Calu3 (cell line): ENCODE measurements around the gene URM1. TPM values are rescaled to one million over a fixed set of nuclear protein-coding genes. Genes with fewer than 3 reads are reported as not detected.

Experiments used
- BruUV-seq: library from RNA; stranded (reverse); fragments of 400-500 nt; replicated peaks from 2 replicates; lab custom pipeline; 2021; lab: Mats Ljungman, UMichigan
- CTCF ChIA-PET: fragments of 300-600 bp; sonication (Branson Sonifier 250); formaldehyde crosslinking; loops from one replicate; lab custom pipeline; 2022; ENCODE audit warnings: antibody characterized with exemption; lab: Charles Lee
- DNase-seq: peaks from one replicate; pipeline ENCODE4 v3.0.0; 2022
- H3K27ac Mint-ChIP-seq: one replicate; pipeline ENCODE4 v1.8.0; 2022; ENCODE audit warnings: mixed read lengths; ENCODE audit not compliant: unreplicated experiment
- H3K27me3 Mint-ChIP-seq: one replicate; pipeline ENCODE4 v1.8.0; 2022; ENCODE audit warnings: mixed read lengths; ENCODE audit not compliant: unreplicated experiment
- H3K36me3 Mint-ChIP-seq: one replicate; pipeline ENCODE4 v1.8.0; 2022; ENCODE audit warnings: mild to moderate bottlenecking, moderate library complexity, mixed read lengths; ENCODE audit not compliant: insufficient read depth, unreplicated experiment
- H3K4me1 Mint-ChIP-seq: one replicate; pipeline ENCODE4 v1.8.0; 2022; ENCODE audit warnings: mild to moderate bottlenecking, low read depth, mixed read lengths; ENCODE audit not compliant: unreplicated experiment
- H3K4me3 Mint-ChIP-seq: one replicate; pipeline ENCODE4 v1.8.0; 2022; ENCODE audit warnings: mild to moderate bottlenecking, low read depth, moderate library complexity, mixed read lengths; ENCODE audit not compliant: unreplicated experiment
- H3K9me3 Mint-ChIP-seq: one replicate; pipeline ENCODE4 v1.8.0; 2022; ENCODE audit warnings: low read depth, mixed read lengths; ENCODE audit not compliant: unreplicated experiment
- intact Hi-C: fragments of 100-400 bp; cut with micrococcal nuclease; formaldehyde crosslinking; loops from one replicate; pipeline ENCODE4 v1.10.0; 2022; ENCODE audit not compliant: unreplicated experiment
- total RNA-seq: library from RNA; stranded (reverse); gene quantifications from 2 replicates; pipeline ENCODE4 v1.2.3, GENCODE V29; 2022
- TF ChIP-seq, protein P1 (sequence below): fragments of 200-600 bp; IDR thresholded peaks from one replicate; pipeline ENCODE4 v1.8.0; 2022; ENCODE audit warnings: antibody characterized with exemption; ENCODE audit not compliant: unreplicated experiment

The URM1 gene
- total RNA-seq, 1 experiment from 2014 or later, result 38.6 TPM

GRCh38 chr9:128372188-128372641 lies 1.0 kb downstream of the URM1 start:
- Mint-ChIP-seq H3K27ac (peak overlapping the region; percentile 95), H3K4me3 (peak overlapping the region; percentile 79), H3K27me3 (no peaks in the 10 kb centered on the region), H3K4me1 (peaks cover 32% of the 10 kb centered on the region), H3K9me3 (no peaks in the 10 kb centered on the region), H3K36me3 (peaks cover 22% of the 10 kb centered on the region)
- CTCF ChIA-PET, result interaction anchor here (2.7 kb wide), 1 partner anchor 10 kb away, joined by 8 read pairs; no protein-coding TSS in a partner anchor
- BruUV-seq, result no TSS peak
- TF ChIP-seq, protein P1, sequence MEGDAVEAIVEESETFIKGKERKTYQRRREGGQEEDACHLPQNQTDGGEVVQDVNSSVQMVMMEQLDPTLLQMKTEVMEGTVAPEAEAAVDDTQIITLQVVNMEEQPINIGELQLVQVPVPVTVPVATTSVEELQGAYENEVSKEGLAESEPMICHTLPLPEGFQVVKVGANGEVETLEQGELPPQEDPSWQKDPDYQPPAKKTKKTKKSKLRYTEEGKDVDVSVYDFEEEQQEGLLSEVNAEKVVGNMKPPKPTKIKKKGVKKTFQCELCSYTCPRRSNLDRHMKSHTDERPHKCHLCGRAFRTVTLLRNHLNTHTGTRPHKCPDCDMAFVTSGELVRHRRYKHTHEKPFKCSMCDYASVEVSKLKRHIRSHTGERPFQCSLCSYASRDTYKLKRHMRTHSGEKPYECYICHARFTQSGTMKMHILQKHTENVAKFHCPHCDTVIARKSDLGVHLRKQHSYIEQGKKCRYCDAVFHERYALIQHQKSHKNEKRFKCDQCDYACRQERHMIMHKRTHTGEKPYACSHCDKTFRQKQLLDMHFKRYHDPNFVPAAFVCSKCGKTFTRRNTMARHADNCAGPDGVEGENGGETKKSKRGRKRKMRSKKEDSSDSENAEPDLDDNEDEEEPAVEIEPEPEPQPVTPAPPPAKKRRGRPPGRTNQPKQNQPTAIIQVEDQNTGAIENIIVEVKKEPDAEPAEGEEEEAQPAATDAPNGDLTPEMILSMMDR, result no peak
- no peak for DNase-seq
- intact Hi-C loops, result no loop called here

DNA sequence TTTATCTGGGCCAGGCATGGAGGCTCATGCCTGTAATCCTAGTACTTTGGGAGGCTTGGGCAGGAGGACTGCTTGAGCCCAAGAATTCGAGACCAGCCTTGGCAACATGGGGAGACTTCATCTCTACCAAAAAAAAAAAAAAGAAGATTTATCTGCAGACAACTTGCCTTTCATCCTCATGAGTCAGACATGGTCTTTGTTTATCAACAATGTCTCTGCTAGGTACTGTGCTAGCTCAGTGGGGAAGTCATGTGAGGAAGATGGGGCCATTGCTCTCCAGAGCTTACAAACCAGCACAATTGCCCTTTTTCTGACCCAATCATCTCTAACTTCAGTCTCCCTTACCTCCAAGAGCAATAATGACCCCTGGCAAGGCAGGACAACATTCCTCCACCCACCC lies 1.6 kb downstream of the URM1 start:
- intact Hi-C loops, result no loop called here
- Mint-ChIP-seq H3K9me3 (no peaks in the 10 kb centered on the region), H3K4me3 (peak overlapping the region; percentile 79), H3K27me3 (no peaks in the 10 kb centered on the region), H3K36me3 (peaks cover 22% of the 10 kb centered on the region), H3K4me1 (peaks cover 32% of the 10 kb centered on the region), H3K27ac (no peak overlapping the region)
- no TSS peak for BruUV-seq
- DNase-seq, result no peak
- CTCF ChIA-PET, result no interaction called here
- TF ChIP-seq, protein P1, result no peak

- peaks cover 32% of the 10 kb centered on the region for H3K4me1 Mint-ChIP-seq
- no peaks in the 10 kb centered on the region for H3K9me3 Mint-ChIP-seq
- no peak for DNase-seq
- no peak overlapping the region for H3K4me3 Mint-ChIP-seq
- no peak overlapping the region for H3K27ac Mint-ChIP-seq
- TF ChIP-seq, protein P1, result no peak
- CTCF ChIA-PET, result no interaction called here
- intact Hi-C loops, result no loop called here
- BruUV-seq, result no TSS peak
- H3K36me3 Mint-ChIP-seq, result peaks cover 22% of the 10 kb centered on the region
- H3K27me3 Mint-ChIP-seq, result no peaks in the 10 kb centered on the region
These were observed 3.1 kb downstream of the URM1 start for GRCh38 chr9:128374221-128374675.

DNA sequence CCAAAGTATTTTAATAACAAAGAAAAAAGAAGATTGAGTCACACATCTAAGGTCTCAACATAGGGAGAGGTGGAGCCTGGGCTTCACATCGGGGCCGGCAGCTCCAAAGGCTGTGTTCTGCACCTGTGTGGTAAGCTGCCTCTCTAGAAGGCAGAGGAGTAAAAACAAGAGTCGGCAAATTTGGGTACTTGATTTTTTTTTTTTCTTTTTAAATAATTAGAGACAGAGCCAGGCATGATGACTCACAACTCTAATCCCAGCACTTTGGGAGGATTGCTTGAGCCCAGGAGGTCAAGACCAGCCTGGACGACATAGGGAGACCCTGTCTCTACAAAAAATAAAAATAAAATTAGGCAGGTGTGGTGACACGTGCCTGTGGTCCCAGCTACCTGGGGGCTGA lies 4.7 kb downstream of the URM1 start:
- H3K27ac Mint-ChIP-seq, result no peak overlapping the region
- H3K36me3 Mint-ChIP-seq, result peaks cover 17% of the 10 kb centered on the region
- CTCF ChIA-PET, result no interaction called here

More for the DNA sequence above, 4.7 kb downstream of the URM1 start:
- DNase-seq, result no peak
- BruUV-seq, result no TSS peak
- TF ChIP-seq, protein P1, result no peak
- peaks cover 21% of the 10 kb centered on the region for H3K4me1 Mint-ChIP-seq
- no peaks in the 10 kb centered on the region for H3K9me3 Mint-ChIP-seq
- H3K4me3 Mint-ChIP-seq, result no peak overlapping the region
- intact Hi-C loops, result no loop called here
- H3K27me3 Mint-ChIP-seq, result no peaks in the 10 kb centered on the region
